Measurements from ENCODE around the gene STS.

STS gene

GRCh38 chrX:7147413-7147977 is at the start of gene STS:
Gene STS, plus strand, starts transcription at chrX:7147712. Its CDS starts 105,488 bp downstream, at chrX:7253200.
- peak; percentile 3 for DNase-seq

GRCh38 chrX:7100022-7100421 is 47.5 kb upstream of the STS start:
- DNase-seq: no peak

- DNase-seq: no peak
Measured at GRCh38 chrX:7102119-7102518, 45.4 kb upstream of the STS start.

GRCh38 chrX:7106649-7107048 is 40.9 kb upstream of the STS start:
- no peak for DNase-seq

GRCh38 chrX:7108030-7108429 is 39.5 kb upstream of the STS start:
- no peak for DNase-seq

- no peak for DNase-seq
Measured at GRCh38 chrX:7109049-7109531, 38.4 kb upstream of the STS start.

- DNase-seq: no peak
Measured at GRCh38 chrX:7109838-7110793, 37.4 kb upstream of the STS start.

GRCh38 chrX:7110821-7111276 is 36.7 kb upstream of the STS start:
- no peak for DNase-seq

GRCh38 chrX:7111518-7111917 is 36.0 kb upstream of the STS start:
- no peak for DNase-seq

GRCh38 chrX:7112071-7112470 is 35.4 kb upstream of the STS start:
- DNase-seq: no peak

GRCh38 chrX:7115557-7115956 is 32.0 kb upstream of the STS start:
- no peak for DNase-seq

GRCh38 chrX:7116081-7116480 is 31.4 kb upstream of the STS start:
- no peak for DNase-seq

GRCh38 chrX:7117587-7117986 is 29.9 kb upstream of the STS start:
- DNase-seq: no peak

GRCh38 chrX:7119950-7120877 is 27.3 kb upstream of the STS start:
- no peak for DNase-seq

GRCh38 chrX:7120878-7121219 is 26.7 kb upstream of the STS start:
- DNase-seq: no peak

- DNase-seq: no peak
Measured at GRCh38 chrX:7127056-7127455, 20.5 kb upstream of the STS start.

- DNase-seq: no peak
Measured at GRCh38 chrX:7131621-7132020, 15.9 kb upstream of the STS start.

GRCh38 chrX:7132335-7133049 is 15.0 kb upstream of the STS start:
- no peak for DNase-seq

GRCh38 chrX:7133050-7133440 is 14.5 kb upstream of the STS start:
- DNase-seq: no peak

- no peak for DNase-seq
Measured at GRCh38 chrX:7134981-7135380, 12.5 kb upstream of the STS start.

- no peak for DNase-seq
Measured at GRCh38 chrX:7139202-7140081, 8.1 kb upstream of the STS start.

All from activated T-cell treated with anti-CD3 and anti-CD28 coated beads for 4 hours (primary cell).